Measurements from ENCODE around the gene FBXO33.

FBXO33 gene

GRCh38 chr14:39432179-39432618, at the start of gene FBXO33:
FBXO33 (minus strand) TSS chr14:39432433; CDS start chr14:39432162, 271 bp downstream.
- Histone ChIP-seq H3K79me2 (ENCODE audit: control insufficient read depth, insufficient read depth, low read length, unreplicated experiment) (peaks cover 32% of the 10 kb centered on the region), H3K27ac (ENCODE audit: low read depth, low read length) (peak within 1 kb of the TSS; percentile 100), H3K27me3 (ENCODE audit: insufficient read depth, low read length) (no peaks in the 10 kb centered on the region), H3K4me1 (ENCODE audit: control insufficient read depth, insufficient read depth, low read length, unreplicated experiment) (peaks cover 18% of the 10 kb centered on the region), H3K4me3 (ENCODE audit: low read depth, low read length) (peak within 1 kb of the TSS; percentile 97), H3K36me3 (ENCODE audit: insufficient read depth, low read length) (no peaks in the 10 kb centered on the region), H2AFZ (ENCODE audit: low read length, unreplicated experiment) (peak within 1 kb of the TSS; percentile 97)

DNA sequence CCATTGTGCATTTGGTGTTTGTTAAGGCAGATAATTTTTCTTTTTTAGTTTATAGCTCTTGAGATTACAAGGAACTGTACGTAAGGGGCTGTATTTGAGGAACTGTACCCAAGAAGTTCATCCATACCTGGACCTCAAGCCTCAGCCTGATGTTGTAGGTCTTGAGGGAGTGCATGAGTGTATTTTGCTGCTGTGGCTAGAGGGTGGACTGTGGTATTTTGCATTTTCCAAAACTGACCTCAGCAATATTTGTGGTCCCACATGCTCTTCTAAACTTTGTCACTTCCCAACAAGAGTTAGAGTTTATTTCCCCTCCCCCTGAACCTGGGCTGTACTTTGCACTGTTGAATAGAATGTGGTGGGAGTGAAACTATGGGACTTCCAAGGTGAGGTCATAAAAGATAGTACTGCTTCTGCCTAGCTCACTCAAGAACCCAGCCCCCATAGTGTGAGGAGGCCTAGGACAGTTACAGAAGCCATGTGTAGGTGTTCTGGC, 42.2 kb upstream of the FBXO33 start:
- no peaks in the 10 kb centered on the region for H3K36me3 ChIP-seq (ENCODE audit: insufficient read depth, low read length)
- H3K4me1 ChIP-seq (ENCODE audit: control insufficient read depth, insufficient read depth, low read length, unreplicated experiment): no peaks in the 10 kb centered on the region
- no peaks in the 10 kb centered on the region for H3K79me2 ChIP-seq (ENCODE audit: control insufficient read depth, insufficient read depth, low read length, unreplicated experiment)
- H3K27ac ChIP-seq (ENCODE audit: low read depth, low read length): no peak overlapping the region
- H2AFZ ChIP-seq (ENCODE audit: low read length, unreplicated experiment): no peak overlapping the region
- H3K4me3 ChIP-seq (ENCODE audit: low read depth, low read length): no peak overlapping the region
- no peaks in the 10 kb centered on the region for H3K27me3 ChIP-seq (ENCODE audit: insufficient read depth, low read length)

DNA sequence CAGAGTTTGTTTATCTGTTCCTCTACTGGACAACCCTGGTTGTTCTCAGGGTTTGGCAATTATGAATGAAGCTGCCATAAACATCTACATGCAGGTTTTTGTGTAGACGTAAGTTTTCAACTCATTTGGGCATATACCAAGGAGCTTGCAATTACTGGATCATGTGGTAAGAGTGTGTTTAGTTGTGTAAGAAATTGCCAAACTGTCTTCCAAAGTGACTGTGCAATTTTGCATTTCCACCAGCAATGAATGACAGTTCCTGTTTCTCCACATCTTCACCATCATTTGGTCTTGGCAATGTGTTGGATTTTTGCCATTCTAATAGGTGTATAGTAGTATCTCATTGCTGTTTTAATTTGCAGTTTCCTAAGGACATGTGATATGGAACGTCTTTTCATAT, 39.8 kb upstream of the FBXO33 start:
- Histone ChIP-seq H3K4me1 (ENCODE audit: control insufficient read depth, insufficient read depth, low read length, unreplicated experiment) (no peaks in the 10 kb centered on the region), H3K79me2 (ENCODE audit: control insufficient read depth, insufficient read depth, low read length, unreplicated experiment) (no peaks in the 10 kb centered on the region), H3K27ac (ENCODE audit: low read depth, low read length) (no peak overlapping the region), H3K4me3 (ENCODE audit: low read depth, low read length) (no peak overlapping the region), H3K27me3 (ENCODE audit: insufficient read depth, low read length) (no peaks in the 10 kb centered on the region), H2AFZ (ENCODE audit: low read length, unreplicated experiment) (no peak overlapping the region), H3K36me3 (ENCODE audit: insufficient read depth, low read length) (no peaks in the 10 kb centered on the region)

- Histone ChIP-seq H3K27ac (ENCODE audit: low read depth, low read length) (no peak overlapping the region), H3K27me3 (ENCODE audit: insufficient read depth, low read length) (peaks cover 22% of the 10 kb centered on the region), H3K4me3 (ENCODE audit: low read depth, low read length) (no peak overlapping the region), H3K36me3 (ENCODE audit: insufficient read depth, low read length) (no peaks in the 10 kb centered on the region), H2AFZ (ENCODE audit: low read length, unreplicated experiment) (no peak overlapping the region), H3K4me1 (ENCODE audit: control insufficient read depth, insufficient read depth, low read length, unreplicated experiment) (no peaks in the 10 kb centered on the region), H3K79me2 (ENCODE audit: control insufficient read depth, insufficient read depth, low read length, unreplicated experiment) (no peaks in the 10 kb centered on the region)
These were observed 37.0 kb upstream of the FBXO33 start for GRCh38 chr14:39469094-39469710.

- H3K4me3 ChIP-seq (ENCODE audit: low read depth, low read length): no peak overlapping the region
- no peaks in the 10 kb centered on the region for H3K36me3 ChIP-seq (ENCODE audit: insufficient read depth, low read length)
- no peak overlapping the region for H2AFZ ChIP-seq (ENCODE audit: low read length, unreplicated experiment)
- no peaks in the 10 kb centered on the region for H3K79me2 ChIP-seq (ENCODE audit: control insufficient read depth, insufficient read depth, low read length, unreplicated experiment)
- H3K4me1 ChIP-seq (ENCODE audit: control insufficient read depth, insufficient read depth, low read length, unreplicated experiment): no peaks in the 10 kb centered on the region
- H3K27ac ChIP-seq (ENCODE audit: low read depth, low read length): no peak overlapping the region
- peaks cover 29% of the 10 kb centered on the region for H3K27me3 ChIP-seq (ENCODE audit: insufficient read depth, low read length)
These were observed 35.8 kb upstream of the FBXO33 start for GRCh38 chr14:39467889-39468524.

GRCh38 chr14:39459795-39460478, 27.7 kb upstream of the FBXO33 start:
- no peaks in the 10 kb centered on the region for H3K36me3 ChIP-seq (ENCODE audit: insufficient read depth, low read length)
- H3K4me1 ChIP-seq (ENCODE audit: control insufficient read depth, insufficient read depth, low read length, unreplicated experiment): no peaks in the 10 kb centered on the region
- H3K27ac ChIP-seq (ENCODE audit: low read depth, low read length): no peak overlapping the region
- H3K27me3 ChIP-seq (ENCODE audit: insufficient read depth, low read length): peaks cover 14% of the 10 kb centered on the region
- H2AFZ ChIP-seq (ENCODE audit: low read length, unreplicated experiment): no peak overlapping the region
- H3K4me3 ChIP-seq (ENCODE audit: low read depth, low read length): no peak overlapping the region
- no peaks in the 10 kb centered on the region for H3K79me2 ChIP-seq (ENCODE audit: control insufficient read depth, insufficient read depth, low read length, unreplicated experiment)

DNA sequence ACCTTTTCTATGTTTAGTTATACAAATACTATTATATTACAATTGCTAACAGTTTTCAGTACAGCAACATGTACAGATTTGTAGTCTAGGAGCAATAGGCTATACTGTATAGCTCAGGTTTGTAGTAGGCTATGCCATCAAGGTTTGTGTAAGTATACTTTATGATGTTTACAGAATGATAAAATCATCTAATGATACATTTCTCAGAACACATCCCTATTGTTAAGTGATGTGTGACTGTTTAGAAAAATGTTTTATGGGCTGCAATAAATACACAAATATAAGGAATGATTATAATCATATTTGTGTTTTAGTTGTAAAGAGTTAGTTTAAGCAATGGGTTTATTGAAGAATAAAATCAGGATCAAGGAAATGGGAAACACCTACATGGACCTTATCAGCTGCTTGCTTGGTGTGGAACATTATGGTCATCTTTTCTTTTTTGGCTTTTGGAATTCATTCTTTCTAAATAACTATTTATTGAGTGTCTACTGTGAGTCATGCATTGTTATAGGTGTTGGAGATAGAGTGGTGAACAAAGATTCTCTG, 24.5 kb upstream of the FBXO33 start:
- Histone ChIP-seq H3K27ac (ENCODE audit: low read depth, low read length) (no peak overlapping the region), H3K4me1 (ENCODE audit: control insufficient read depth, insufficient read depth, low read length, unreplicated experiment) (no peaks in the 10 kb centered on the region), H3K36me3 (ENCODE audit: insufficient read depth, low read length) (no peaks in the 10 kb centered on the region), H3K27me3 (ENCODE audit: insufficient read depth, low read length) (no peaks in the 10 kb centered on the region), H3K79me2 (ENCODE audit: control insufficient read depth, insufficient read depth, low read length, unreplicated experiment) (no peaks in the 10 kb centered on the region), H2AFZ (ENCODE audit: low read length, unreplicated experiment) (no peak overlapping the region), H3K4me3 (ENCODE audit: low read depth, low read length) (no peak overlapping the region)

- no peak overlapping the region for H2AFZ ChIP-seq (ENCODE audit: low read length, unreplicated experiment)
- 0 out of 2 replicates have a peak, but pooled peaks cover 3% of the 10 kb centered on the region for H3K27me3 ChIP-seq (ENCODE audit: insufficient read depth, low read length)
- no peaks in the 10 kb centered on the region for H3K79me2 ChIP-seq (ENCODE audit: control insufficient read depth, insufficient read depth, low read length, unreplicated experiment)
- no peaks in the 10 kb centered on the region for H3K4me1 ChIP-seq (ENCODE audit: control insufficient read depth, insufficient read depth, low read length, unreplicated experiment)
- no peak overlapping the region for H3K27ac ChIP-seq (ENCODE audit: low read depth, low read length)
- H3K4me3 ChIP-seq (ENCODE audit: low read depth, low read length): no peak overlapping the region
- H3K36me3 ChIP-seq (ENCODE audit: insufficient read depth, low read length): no peaks in the 10 kb centered on the region
These were observed 22.8 kb upstream of the FBXO33 start for GRCh38 chr14:39454906-39455539.

- H3K27me3 ChIP-seq (ENCODE audit: insufficient read depth, low read length): 0 out of 2 replicates have a peak, but pooled peaks cover 5% of the 10 kb centered on the region
- H3K36me3 ChIP-seq (ENCODE audit: insufficient read depth, low read length): no peaks in the 10 kb centered on the region
- H3K79me2 ChIP-seq (ENCODE audit: control insufficient read depth, insufficient read depth, low read length, unreplicated experiment): no peaks in the 10 kb centered on the region
- no peak overlapping the region for H3K27ac ChIP-seq (ENCODE audit: low read depth, low read length)
- H3K4me3 ChIP-seq (ENCODE audit: low read depth, low read length): no peak overlapping the region
- no peak overlapping the region for H2AFZ ChIP-seq (ENCODE audit: low read length, unreplicated experiment)
- H3K4me1 ChIP-seq (ENCODE audit: control insufficient read depth, insufficient read depth, low read length, unreplicated experiment): no peaks in the 10 kb centered on the region
These were observed 20.4 kb upstream of the FBXO33 start for GRCh38 chr14:39452680-39453079.

DNA sequence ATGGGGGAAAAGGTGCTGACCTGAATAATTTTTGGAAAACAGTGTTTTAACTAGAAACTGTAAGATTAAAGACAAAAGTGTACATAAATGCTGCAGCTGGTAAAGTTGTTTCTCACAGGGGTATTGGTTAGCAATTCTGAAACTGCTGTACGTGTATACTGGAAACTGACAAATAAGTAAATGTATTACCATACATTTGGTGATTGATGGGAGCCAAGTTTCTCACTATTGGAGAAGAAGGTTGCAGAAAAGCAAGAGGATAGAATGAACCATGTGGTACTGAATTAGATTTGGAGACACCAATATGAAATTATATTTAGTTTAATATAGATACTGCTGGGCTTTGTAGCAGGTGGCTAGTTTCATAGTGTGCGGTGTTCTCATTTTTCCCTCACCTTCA, 19.6 kb upstream of the FBXO33 start:
- Histone ChIP-seq H3K4me1 (ENCODE audit: control insufficient read depth, insufficient read depth, low read length, unreplicated experiment) (no peaks in the 10 kb centered on the region), H3K27me3 (ENCODE audit: insufficient read depth, low read length) (0 out of 2 replicates have a peak, but pooled peaks cover 10% of the 10 kb centered on the region), H3K27ac (ENCODE audit: low read depth, low read length) (no peak overlapping the region), H3K36me3 (ENCODE audit: insufficient read depth, low read length) (no peaks in the 10 kb centered on the region), H3K4me3 (ENCODE audit: low read depth, low read length) (no peak overlapping the region), H2AFZ (ENCODE audit: low read length, unreplicated experiment) (no peak overlapping the region), H3K79me2 (ENCODE audit: control insufficient read depth, insufficient read depth, low read length, unreplicated experiment) (no peaks in the 10 kb centered on the region)
